Activated CD4-positive, alpha-beta memory T cell treated with anti-CD3 and anti-CD28 coated beads, Interleukin-2, amount 10 ng/mL, durations not matched to agents 7 days and 5 days (primary cell): ENCODE results near the gene PPP2R3B. TPM values are rescaled to one million over a fixed set of nuclear protein-coding genes. Genes with fewer than 3 reads are reported as not detected.
A peak's percentile ranks its signal among the peaks of the same experiment; 100 is the strongest.
"Not testable (repeated sequence)": the region's sequence is repeated elsewhere in the genome, so short reads cannot be mapped to it uniquely, and the experiment has no call there.

Experiments
- CTCF ChIA-PET: fragments of 350-600 bp; sonication (Branson Sonifier 250); formaldehyde crosslinking; loops from one replicate; lab custom pipeline; 2021; ENCODE audit warnings: antibody characterized with exemption, inconsistent platforms; lab: Charles Lee
- POLR2A ChIA-PET: fragments of 350-600 bp; sonication (Branson Sonifier 250); formaldehyde crosslinking; loops from one replicate; lab custom pipeline; 2021; ENCODE audit warnings: antibody characterized with exemption; lab: Charles Lee
- DNase-seq: peaks from one replicate; pipeline ENCODE4 v3.0.0-alpha.2; 2020
- H3K27ac Mint-ChIP-seq: one replicate; pipeline ENCODE4 v1.8.0; 2021; ENCODE audit warnings: mild to moderate bottlenecking, mixed read lengths
- H3K27me3 Mint-ChIP-seq: one replicate; pipeline ENCODE4 v1.8.0; 2021; ENCODE audit warnings: mixed read lengths
- H3K36me3 Mint-ChIP-seq: one replicate; pipeline ENCODE4 v1.8.0; 2021; ENCODE audit warnings: low read depth, mixed read lengths
- H3K4me1 Mint-ChIP-seq: one replicate; pipeline ENCODE4 v1.8.0; 2021; ENCODE audit warnings: mixed read lengths
- H3K4me3 Mint-ChIP-seq: one replicate; pipeline ENCODE4 v1.8.0; 2021; ENCODE audit warnings: mild to moderate bottlenecking, mixed read lengths
- H3K9me3 Mint-ChIP-seq: one replicate; pipeline ENCODE4 v1.8.0; 2021; ENCODE audit warnings: mixed read lengths
- total RNA-seq, 2 experiments: library from RNA; stranded (reverse); gene quantifications; one replicate each; pipeline ENCODE4 v1.2.3, GENCODE V29; 2021

The PPP2R3B gene
- total RNA-seq, 2 experiments from 2014 or later = 26.1 to 26.3 TPM

- H3K27ac Mint-ChIP-seq, H3K27me3 Mint-ChIP-seq, H3K4me1 Mint-ChIP-seq, H3K9me3 Mint-ChIP-seq, CTCF ChIA-PET, DNase-seq, POLR2A ChIA-PET, H3K4me3 Mint-ChIP-seq: not testable (repeated sequence)
- peaks cover 56% of the 10 kb centered on the region for H3K36me3 Mint-ChIP-seq
These were observed 80.7 kb downstream of the PPP2R3B start for GRCh38 chrX:305781-306613.

- no peaks in the 10 kb centered on the region for H3K27me3 Mint-ChIP-seq
- no peak for DNase-seq
- H3K9me3 Mint-ChIP-seq = no peaks in the 10 kb centered on the region
- H3K27ac Mint-ChIP-seq = no peak overlapping the region
- no peaks in the 10 kb centered on the region for H3K4me1 Mint-ChIP-seq
- ChIA-PET POLR2A (no interaction called here), CTCF (no interaction called here)
- peaks cover 54% of the 10 kb centered on the region for H3K36me3 Mint-ChIP-seq
- H3K4me3 Mint-ChIP-seq = no peak overlapping the region
These were observed 83.7 kb downstream of the PPP2R3B start for GRCh38 chrX:302975-303374.

GRCh38 chrX:300334-300733 is 86.4 kb downstream of the PPP2R3B start:
- Mint-ChIP-seq H3K36me3 (peaks cover 51% of the 10 kb centered on the region), H3K4me1 (no peaks in the 10 kb centered on the region), H3K4me3 (no peak overlapping the region), H3K27me3 (no peaks in the 10 kb centered on the region), H3K9me3 (no peaks in the 10 kb centered on the region), H3K27ac (no peak overlapping the region)
- CTCF ChIA-PET = no interaction called here
- DNase-seq = no peak
- POLR2A ChIA-PET = no interaction called here

- Mint-ChIP-seq H3K27me3 (no peaks in the 10 kb centered on the region), H3K27ac (no peak overlapping the region), H3K9me3 (no peaks in the 10 kb centered on the region), H3K36me3 (peaks cover 45% of the 10 kb centered on the region), H3K4me1 (no peaks in the 10 kb centered on the region), H3K4me3 (no peak overlapping the region)
- ChIA-PET CTCF (no interaction called here), POLR2A (no interaction called here)
- DNase-seq = no peak
These were observed 87.7 kb downstream of the PPP2R3B start for GRCh38 chrX:298993-299392.

- Mint-ChIP-seq H3K36me3 (peaks cover 48% of the 10 kb centered on the region), H3K9me3 (no peaks in the 10 kb centered on the region), H3K27me3 (no peaks in the 10 kb centered on the region), H3K27ac (no peak overlapping the region), H3K4me1 (no peaks in the 10 kb centered on the region), H3K4me3 (no peak overlapping the region)
- CTCF ChIA-PET = no interaction called here
- DNase-seq = no peak
- POLR2A ChIA-PET = no interaction called here
These were observed 91.6 kb downstream of the PPP2R3B start for GRCh38 chrX:295136-295535.

- H3K9me3 Mint-ChIP-seq = no peaks in the 10 kb centered on the region
- no peaks in the 10 kb centered on the region for H3K27me3 Mint-ChIP-seq
- CTCF ChIA-PET = no interaction called here
- no peak overlapping the region for H3K27ac Mint-ChIP-seq
- H3K36me3 Mint-ChIP-seq = peaks cover 52% of the 10 kb centered on the region
- H3K4me3 Mint-ChIP-seq = no peak overlapping the region
- POLR2A ChIA-PET = no interaction called here
- no peak for DNase-seq
- no peaks in the 10 kb centered on the region for H3K4me1 Mint-ChIP-seq
These were observed 93.5 kb downstream of the PPP2R3B start for GRCh38 chrX:292900-293897.

GRCh38 chrX:291411-291901 is 95.3 kb downstream of the PPP2R3B start:
- ChIA-PET CTCF (no interaction called here), POLR2A (no interaction called here)
- H3K4me3 Mint-ChIP-seq = no peak overlapping the region
- H3K27ac Mint-ChIP-seq = no peak overlapping the region
- H3K27me3 Mint-ChIP-seq = no peaks in the 10 kb centered on the region
- peaks cover 56% of the 10 kb centered on the region for H3K36me3 Mint-ChIP-seq
- no peaks in the 10 kb centered on the region for H3K9me3 Mint-ChIP-seq
- DNase-seq = no peak
- H3K4me1 Mint-ChIP-seq = peaks cover 4% of the 10 kb centered on the region

GRCh38 chrX:290476-291166 is 96.1 kb downstream of the PPP2R3B start:
- DNase-seq = no peak
- Mint-ChIP-seq H3K4me3 (no peak overlapping the region), H3K4me1 (peaks cover 10% of the 10 kb centered on the region), H3K27ac (no peak overlapping the region), H3K9me3 (no peaks in the 10 kb centered on the region), H3K27me3 (no peaks in the 10 kb centered on the region), H3K36me3 (peaks cover 54% of the 10 kb centered on the region)
- POLR2A ChIA-PET = no interaction called here
- CTCF ChIA-PET = no interaction called here

- POLR2A ChIA-PET = no interaction called here
- Mint-ChIP-seq H3K36me3 (peaks cover 65% of the 10 kb centered on the region), H3K27ac (no peak overlapping the region), H3K4me1 (peaks cover 26% of the 10 kb centered on the region), H3K9me3 (no peaks in the 10 kb centered on the region), H3K27me3 (no peaks in the 10 kb centered on the region), H3K4me3 (no peak overlapping the region)
- no peak for DNase-seq
- CTCF ChIA-PET = no interaction called here
These were observed 98.1 kb downstream of the PPP2R3B start for GRCh38 chrX:288561-288991.

GRCh38 chrX:287670-288069 is 99.0 kb downstream of the PPP2R3B start:
- H3K4me3 Mint-ChIP-seq = no peak overlapping the region
- ChIA-PET POLR2A (no interaction called here), CTCF (no interaction called here)
- peaks cover 56% of the 10 kb centered on the region for H3K36me3 Mint-ChIP-seq
- H3K27ac Mint-ChIP-seq = no peak overlapping the region
- no peak for DNase-seq
- H3K9me3 Mint-ChIP-seq = no peaks in the 10 kb centered on the region
- no peaks in the 10 kb centered on the region for H3K27me3 Mint-ChIP-seq
- H3K4me1 Mint-ChIP-seq = peaks cover 28% of the 10 kb centered on the region

GRCh38 chrX:285076-285677 is 101.5 kb downstream of the PPP2R3B start:
- peak overlapping the region; percentile 27 for H3K27ac Mint-ChIP-seq
- no peaks in the 10 kb centered on the region for H3K9me3 Mint-ChIP-seq
- peaks cover 32% of the 10 kb centered on the region for H3K4me1 Mint-ChIP-seq
- H3K27me3 Mint-ChIP-seq = no peaks in the 10 kb centered on the region
- ChIA-PET CTCF (no interaction called here), POLR2A (no interaction called here)
- peaks cover 38% of the 10 kb centered on the region for H3K36me3 Mint-ChIP-seq
- DNase-seq = no peak
- H3K4me3 Mint-ChIP-seq = peak overlapping the region; percentile 36
